ENCODE data around the gene SELENOP. TPM values are rescaled to one million over a fixed set of nuclear protein-coding genes. Genes with fewer than 3 reads are reported as not detected.
A peak's percentile ranks its signal among the peaks of the same experiment; 100 is the strongest.

Gene SELENOP
- total and polyA plus RNA-seq, 2 of the 13 experiments (the other 11 are each of a cell fraction or from before 2014, with no cell fraction given): 1,895 to 2,083 TPM

GRCh38 chr5:42808888-42809611 is 2.6 kb downstream of the SELENOP start (continued):
- TF ChIP-seq ZNF407 (CRISPR knock-in tag; IDR thresholded peaks at IDR 0.05; ENCODE audit: not compliant biosample characterization) (no peak), MTA1 (CRISPR knock-in tag; IDR thresholded peaks at IDR 0.05; ENCODE audit: borderline replicate concordance) (no peak), MED8 (CRISPR knock-in tag; IDR thresholded peaks at IDR 0.05; ENCODE audit: insufficient replicate concordance) (no peak), HNRNPL (IDR thresholded peaks at IDR 0.05; ENCODE audit: low read depth, low read length) (no peak), SAP130 (CRISPR knock-in tag; IDR thresholded peaks at IDR 0.05; ENCODE audit: low read depth) (peak; percentile 13; the same call in 1 of the 2 replicates), POLR2AphosphoS5 (IDR thresholded peaks at IDR 0.05; ENCODE audit: low read depth, low read length) (peak; percentile 55; the same call in 1 of the 2 replicates), ZNF460 (CRISPR knock-in tag; IDR thresholded peaks at IDR 0.05; ENCODE audit: borderline replicate concordance) (no peak)
